Measurements from ENCODE around the gene TVP23A. TPM values are rescaled to one million over a fixed set of nuclear protein-coding genes. Genes with fewer than 3 reads are reported as not detected.

The TVP23A gene
- total RNA-seq, 1 donor from 2014 or later: 2.5 TPM

- no peak for TF ChIP-seq CTCF (conservative IDR thresholded peaks at IDR 0.05)
- Mint-ChIP-seq H3K27ac (no peak overlapping the region), H3K4me1 (ENCODE audit: unreplicated experiment) (no peaks in the 10 kb centered on the region), H3K36me3 (no peaks in the 10 kb centered on the region), H3K27me3 (peaks cover 6% of the 10 kb centered on the region), H3K4me3 (no peak overlapping the region), H3K9me3 (no peaks in the 10 kb centered on the region)
- no peak for DNase-seq (ENCODE audit: extremely low spot score, unreplicated experiment)
These were observed 32.9 kb upstream of the TVP23A start for GRCh38 chr16:10851512-10851911.

- TF ChIP-seq CTCF (conservative IDR thresholded peaks at IDR 0.05): no peak
- Mint-ChIP-seq H3K4me3 (no peak overlapping the region), H3K36me3 (no peaks in the 10 kb centered on the region)
These were observed 31.9 kb upstream of the TVP23A start for GRCh38 chr16:10850478-10850850.

GRCh38 chr16:10849736-10850477 is 31.3 kb upstream of the TVP23A start:
- Mint-ChIP-seq H3K27me3 (peaks cover 6% of the 10 kb centered on the region), H3K4me1 (ENCODE audit: unreplicated experiment) (no peaks in the 10 kb centered on the region), H3K27ac (no peak overlapping the region), H3K4me3 (no peak overlapping the region), H3K9me3 (no peaks in the 10 kb centered on the region), H3K36me3 (no peaks in the 10 kb centered on the region)
- TF ChIP-seq CTCF (conservative IDR thresholded peaks at IDR 0.05): no peak
- no peak for DNase-seq (ENCODE audit: extremely low spot score, unreplicated experiment)

More at GRCh38 chr16:10850478-10850850, 31.9 kb upstream of the TVP23A start:
- Mint-ChIP-seq H3K27me3 (peaks cover 6% of the 10 kb centered on the region), H3K27ac (no peak overlapping the region), H3K9me3 (no peaks in the 10 kb centered on the region), H3K4me1 (ENCODE audit: unreplicated experiment) (no peaks in the 10 kb centered on the region)
- DNase-seq (ENCODE audit: extremely low spot score, unreplicated experiment): no peak

GRCh38 chr16:10847176-10847575 is 28.6 kb upstream of the TVP23A start:
- Mint-ChIP-seq H3K4me1 (ENCODE audit: unreplicated experiment) (no peaks in the 10 kb centered on the region), H3K27ac (no peak overlapping the region), H3K4me3 (no peak overlapping the region), H3K36me3 (no peaks in the 10 kb centered on the region), H3K27me3 (peaks cover 6% of the 10 kb centered on the region), H3K9me3 (no peaks in the 10 kb centered on the region)
- no peak for TF ChIP-seq CTCF (conservative IDR thresholded peaks at IDR 0.05)
- no peak for DNase-seq (ENCODE audit: extremely low spot score, unreplicated experiment)

GRCh38 chr16:10846213-10846998 is 27.8 kb upstream of the TVP23A start:
- Mint-ChIP-seq H3K4me1 (ENCODE audit: unreplicated experiment) (no peaks in the 10 kb centered on the region), H3K27ac (no peak overlapping the region)

More at GRCh38 chr16:10846213-10846998, 27.8 kb upstream of the TVP23A start:
- Mint-ChIP-seq H3K27me3 (peaks cover 9% of the 10 kb centered on the region), H3K36me3 (no peaks in the 10 kb centered on the region), H3K4me3 (no peak overlapping the region), H3K9me3 (no peaks in the 10 kb centered on the region)
- no peak for DNase-seq (ENCODE audit: extremely low spot score, unreplicated experiment)
- TF ChIP-seq CTCF (conservative IDR thresholded peaks at IDR 0.05): no peak

All from type B pancreatic cell (in vitro differentiated cells).